Esophagus squamous epithelium (tissue), 4 donors: ENCODE data around the gene NF2.

Experiments used
- CTCF ChIP-seq, 6 experiments: fragments of 450-650 bp in 4 of 6; fragments of 200-600 bp in 2 of 6; sonication (generic) in 2 of 6; IDR thresholded peaks; one replicate each; pipeline ENCODE4 v1.5.1; 2016 to 2019; ENCODE audit warnings: antibody characterized with exemption in 6 of 6, mild to moderate bottlenecking in 4 of 6, moderate library complexity in 4 of 6
- POLR2A ChIP-seq, 4 donors: fragments of 450-650 bp; IDR thresholded peaks; one replicate each; pipeline ENCODE4 v1.6.1; 2017; ENCODE audit warnings: antibody characterized with exemption in 4 of 4, mild to moderate bottlenecking in 4 of 4, moderate library complexity in 3 of 4

- TF ChIP-seq POLR2A (IDR thresholded peaks at IDR 0.05) (no peak), CTCF (IDR thresholded peaks at IDR 0.05) (no peak)
These were observed 80.8 kb downstream of the NF2 start for GRCh38 chr22:29684244-29684643.
